ENCODE data around the gene SPIRE2.
"Not testable (repeated sequence)": the region's sequence is repeated elsewhere in the genome, so short reads cannot be mapped to it uniquely, and the experiment has no call there.

The SPIRE2 gene

DNA sequence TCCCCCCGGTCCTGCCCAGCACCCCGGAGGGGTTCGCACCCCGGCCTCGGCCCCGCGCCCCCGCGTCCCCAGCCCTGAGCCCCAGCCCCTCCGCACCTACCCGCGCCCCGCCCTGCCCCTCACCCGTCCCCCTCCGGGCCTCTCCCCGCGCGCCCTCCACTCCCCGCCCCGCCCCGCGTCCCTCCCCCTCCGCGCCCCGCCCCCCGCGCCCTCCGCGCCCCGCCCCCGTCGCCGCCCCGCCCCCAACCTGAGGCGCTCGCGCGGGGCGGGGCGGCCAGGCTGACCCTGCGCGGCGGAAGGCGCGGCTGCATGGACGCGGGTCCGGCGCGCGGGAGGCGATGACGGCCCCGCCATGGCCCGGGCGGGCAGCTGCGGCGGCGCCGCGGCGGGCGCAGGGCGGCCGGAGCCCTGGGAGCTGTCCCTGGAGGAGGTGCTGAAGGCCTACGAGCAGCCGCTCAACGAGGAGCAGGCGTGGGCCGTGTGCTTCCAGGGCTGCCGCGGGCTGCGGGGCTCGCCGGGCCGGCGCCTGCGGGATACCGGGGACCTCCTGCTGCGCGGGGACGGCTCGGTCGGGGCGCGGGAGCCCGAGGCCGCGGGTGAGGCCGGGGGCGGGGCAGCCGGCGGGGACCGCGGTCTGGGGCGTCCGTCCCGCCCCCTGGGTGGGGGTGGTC is at the start of gene SPIRE2:
SPIRE2 (plus strand) TSS at position 277 of the 671 bp plus-strand sequence; CDS start at position 353, 76 bp downstream.
- H3K27me3 ChIP-seq (ENCODE audit: low read depth, low read length), result no peaks in the 10 kb centered on the region
- peak within 1 kb of the TSS; percentile 21; the same call in 1 of the 2 replicates for H3K4me3 ChIP-seq (ENCODE audit: low read length)
- TF ChIP-seq, protein P1, sequence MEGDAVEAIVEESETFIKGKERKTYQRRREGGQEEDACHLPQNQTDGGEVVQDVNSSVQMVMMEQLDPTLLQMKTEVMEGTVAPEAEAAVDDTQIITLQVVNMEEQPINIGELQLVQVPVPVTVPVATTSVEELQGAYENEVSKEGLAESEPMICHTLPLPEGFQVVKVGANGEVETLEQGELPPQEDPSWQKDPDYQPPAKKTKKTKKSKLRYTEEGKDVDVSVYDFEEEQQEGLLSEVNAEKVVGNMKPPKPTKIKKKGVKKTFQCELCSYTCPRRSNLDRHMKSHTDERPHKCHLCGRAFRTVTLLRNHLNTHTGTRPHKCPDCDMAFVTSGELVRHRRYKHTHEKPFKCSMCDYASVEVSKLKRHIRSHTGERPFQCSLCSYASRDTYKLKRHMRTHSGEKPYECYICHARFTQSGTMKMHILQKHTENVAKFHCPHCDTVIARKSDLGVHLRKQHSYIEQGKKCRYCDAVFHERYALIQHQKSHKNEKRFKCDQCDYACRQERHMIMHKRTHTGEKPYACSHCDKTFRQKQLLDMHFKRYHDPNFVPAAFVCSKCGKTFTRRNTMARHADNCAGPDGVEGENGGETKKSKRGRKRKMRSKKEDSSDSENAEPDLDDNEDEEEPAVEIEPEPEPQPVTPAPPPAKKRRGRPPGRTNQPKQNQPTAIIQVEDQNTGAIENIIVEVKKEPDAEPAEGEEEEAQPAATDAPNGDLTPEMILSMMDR (IDR thresholded peaks at IDR 0.05; ENCODE audit: low read depth, low read length), result no peak
- TF ChIP-seq EZH2phosphoT487 (IDR thresholded peaks at IDR 0.05; ENCODE audit: low read depth), result no peak
- no peaks in the 10 kb centered on the region for H3K36me3 ChIP-seq (replicated peaks; ENCODE audit: low read depth, low read length)
- H3K4me1 ChIP-seq (ENCODE audit: low read length), result no peaks in the 10 kb centered on the region
- H3K79me2 ChIP-seq (ENCODE audit: low read length), result no peaks in the 10 kb centered on the region
- no peaks in the 10 kb centered on the region for H3K9me3 ChIP-seq (ENCODE audit: insufficient read depth, low read length)
- no peak within 1 kb of the TSS for H3K9ac ChIP-seq (ENCODE audit: low read length)
- H3K4me2 ChIP-seq (ENCODE audit: low read length), result 0 out of 2 replicates have a peak within 1 kb of the TSS, but pooled peaks have one; percentile 14
- no peak within 1 kb of the TSS for H3K27ac ChIP-seq (ENCODE audit: low read length)
- no peak within 1 kb of the TSS for H2AFZ ChIP-seq (ENCODE audit: low read depth, low read length)
- H4K20me1 ChIP-seq (ENCODE audit: insufficient read depth, low read length), result no peaks in the 10 kb centered on the region

DNA sequence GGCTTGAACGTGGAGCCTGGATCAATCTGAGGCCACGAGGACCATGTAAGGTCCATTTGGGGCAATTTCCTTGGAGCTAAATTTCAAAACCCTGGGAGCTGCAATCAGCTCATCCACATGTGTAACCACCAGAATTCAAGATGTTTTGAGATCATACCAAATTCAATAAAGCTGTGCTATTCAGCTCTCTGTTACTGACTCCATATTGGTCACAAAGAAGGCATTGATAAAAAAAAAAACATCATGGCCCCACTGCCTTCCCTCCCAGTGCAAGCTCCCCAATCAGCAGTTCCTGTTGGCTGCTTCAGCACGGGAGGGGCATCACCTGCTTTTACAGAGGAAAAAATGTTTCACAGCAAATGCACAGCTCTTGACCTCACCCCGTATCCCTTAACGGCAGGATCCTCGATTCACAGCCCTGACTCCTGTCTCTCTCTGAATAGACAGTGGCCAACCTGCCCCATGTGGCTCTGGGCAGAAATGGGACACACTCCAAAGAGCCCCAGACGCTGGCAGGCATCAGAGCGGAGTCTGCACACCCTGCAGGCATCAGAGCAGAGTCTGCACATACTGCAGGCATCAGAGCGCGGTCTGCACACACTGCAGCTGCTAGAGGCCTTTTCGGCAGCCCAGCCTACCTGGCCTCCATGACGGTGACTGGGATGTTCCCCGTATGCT is 48.9 kb upstream of the SPIRE2 start:
- H3K4me3 ChIP-seq (ENCODE audit: low read length), result no peak overlapping the region
- H3K4me2 ChIP-seq (ENCODE audit: low read length), result no peak overlapping the region
- no peak overlapping the region for H2AFZ ChIP-seq (ENCODE audit: low read depth, low read length)
- TF ChIP-seq EZH2phosphoT487 (IDR thresholded peaks at IDR 0.05; ENCODE audit: low read depth), result no peak
- TF ChIP-seq, protein P1 (IDR thresholded peaks at IDR 0.05; ENCODE audit: low read depth, low read length), result no peak
- H3K27me3 ChIP-seq (ENCODE audit: low read depth, low read length), result no peaks in the 10 kb centered on the region
- no peaks in the 10 kb centered on the region for H4K20me1 ChIP-seq (ENCODE audit: insufficient read depth, low read length)
- H3K9me3 ChIP-seq (ENCODE audit: insufficient read depth, low read length), result no peaks in the 10 kb centered on the region
- no peaks in the 10 kb centered on the region for H3K79me2 ChIP-seq (ENCODE audit: low read length)
- H3K4me1 ChIP-seq (ENCODE audit: low read length), result no peaks in the 10 kb centered on the region
- no peak overlapping the region for H3K9ac ChIP-seq (ENCODE audit: low read length)
- H3K36me3 ChIP-seq (replicated peaks; ENCODE audit: low read depth, low read length), result peaks cover 46% of the 10 kb centered on the region
- no peak overlapping the region for H3K27ac ChIP-seq (ENCODE audit: low read length)

DNA sequence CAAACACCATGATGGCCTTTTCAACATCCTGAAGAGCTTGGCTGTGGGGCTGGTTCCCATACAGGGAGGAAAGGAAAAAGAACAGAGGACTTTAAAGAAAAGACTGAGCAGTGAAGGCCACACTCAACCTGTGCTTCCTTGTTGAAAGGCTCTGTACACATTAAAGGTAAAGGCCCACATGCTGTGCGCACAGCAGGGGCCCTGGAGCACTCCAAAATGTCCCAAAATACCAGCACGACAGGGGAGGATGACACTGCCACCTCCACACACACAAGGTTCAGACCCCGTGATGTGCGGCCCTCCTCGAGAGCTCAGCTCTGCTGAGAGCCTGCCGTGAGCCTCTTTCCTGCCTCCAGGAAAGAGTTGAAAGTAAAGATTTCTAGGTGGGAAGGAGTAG is 48.4 kb upstream of the SPIRE2 start:
- H4K20me1 ChIP-seq (ENCODE audit: insufficient read depth, low read length), result no peaks in the 10 kb centered on the region
- peaks cover 50% of the 10 kb centered on the region for H3K36me3 ChIP-seq (replicated peaks; ENCODE audit: low read depth, low read length)
- H3K4me1 ChIP-seq (ENCODE audit: low read length), result no peaks in the 10 kb centered on the region
- H3K4me3 ChIP-seq (ENCODE audit: low read length), result no peak overlapping the region
- TF ChIP-seq, protein P1 (IDR thresholded peaks at IDR 0.05; ENCODE audit: low read depth, low read length), result no peak
- TF ChIP-seq EZH2phosphoT487 (IDR thresholded peaks at IDR 0.05; ENCODE audit: low read depth), result no peak
- H3K27ac ChIP-seq (ENCODE audit: low read length), result no peak overlapping the region
- H3K9ac ChIP-seq (ENCODE audit: low read length), result no peak overlapping the region
- H3K9me3 ChIP-seq (ENCODE audit: insufficient read depth, low read length), result no peaks in the 10 kb centered on the region
- H3K4me2 ChIP-seq (ENCODE audit: low read length), result no peak overlapping the region
- H2AFZ ChIP-seq (ENCODE audit: low read depth, low read length), result no peak overlapping the region
- no peaks in the 10 kb centered on the region for H3K79me2 ChIP-seq (ENCODE audit: low read length)
- H3K27me3 ChIP-seq (ENCODE audit: low read depth, low read length), result no peaks in the 10 kb centered on the region

- Histone ChIP-seq H3K4me3 (ENCODE audit: low read length) (no peak overlapping the region), H4K20me1 (ENCODE audit: insufficient read depth, low read length) (no peaks in the 10 kb centered on the region), H3K36me3 (replicated peaks; ENCODE audit: low read depth, low read length) (peaks cover 52% of the 10 kb centered on the region), H3K79me2 (ENCODE audit: low read length) (no peaks in the 10 kb centered on the region), H2AFZ (ENCODE audit: low read depth, low read length) (no peak overlapping the region), H3K4me2 (ENCODE audit: low read length) (no peak overlapping the region), H3K9me3 (ENCODE audit: insufficient read depth, low read length) (no peaks in the 10 kb centered on the region), H3K4me1 (ENCODE audit: low read length) (no peaks in the 10 kb centered on the region), H3K27ac (ENCODE audit: low read length) (no peak overlapping the region), H3K27me3 (ENCODE audit: low read depth, low read length) (no peaks in the 10 kb centered on the region), H3K9ac (ENCODE audit: low read length) (no peak overlapping the region)
- no peak for TF ChIP-seq EZH2phosphoT487 (IDR thresholded peaks at IDR 0.05; ENCODE audit: low read depth)
- TF ChIP-seq, protein P1 (IDR thresholded peaks at IDR 0.05; ENCODE audit: low read depth, low read length), result no peak
Measured at GRCh38 chr16:89782489-89782888, 45.8 kb upstream of the SPIRE2 start.

DNA sequence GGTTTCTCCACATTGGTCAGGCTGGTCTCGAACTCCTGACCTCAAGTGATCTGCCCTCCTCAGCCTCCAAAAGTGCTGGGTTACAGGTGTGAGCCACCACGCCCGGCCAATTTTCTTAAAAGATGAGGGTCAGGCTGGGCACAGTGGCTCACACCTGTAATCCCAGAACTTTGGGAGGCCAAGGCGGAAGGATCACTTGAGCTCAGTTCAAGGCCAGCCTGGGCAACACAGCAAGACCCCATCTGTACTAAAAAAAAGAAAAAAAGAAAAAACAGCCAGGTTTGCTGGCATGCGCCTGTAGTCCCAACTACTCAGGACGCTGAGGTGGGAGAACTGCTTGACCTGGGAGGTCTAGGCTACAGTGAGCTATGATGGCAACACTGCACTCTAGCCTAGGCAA is 44.3 kb upstream of the SPIRE2 start:
- H3K27ac ChIP-seq (ENCODE audit: low read length); H3K4me3 ChIP-seq (ENCODE audit: low read length); H3K4me1 ChIP-seq (ENCODE audit: low read length); H4K20me1 ChIP-seq (ENCODE audit: insufficient read depth, low read length); H3K9me3 ChIP-seq (ENCODE audit: insufficient read depth, low read length); H3K27me3 ChIP-seq (ENCODE audit: low read depth, low read length); H3K9ac ChIP-seq (ENCODE audit: low read length); H3K79me2 ChIP-seq (ENCODE audit: low read length); H2AFZ ChIP-seq (ENCODE audit: low read depth, low read length); H3K4me2 ChIP-seq (ENCODE audit: low read length): not testable (repeated sequence)
- peaks cover 50% of the 10 kb centered on the region for H3K36me3 ChIP-seq (replicated peaks; ENCODE audit: low read depth, low read length)

Data from OCI-LY3 (cell line).